ENCODE data around the gene KICS2.

KICS2 gene

GRCh38 chr12:64173456-64173855 is 48.6 kb downstream of the KICS2 start:
- no peak for DNase-seq (ENCODE audit: low spot score)

Data from activated CD4-positive, alpha-beta T cell treated with anti-CD3 and anti-CD28 coated beads, Interleukin-2, Interleukin-4, amounts not matched to agents 100 ng/mL and 50 ng/mL, durations not matched to agents 16 hours and 8 hours (primary cell).